NCI-H128 (cell line): Measurements from ENCODE around the gene MAVS.
"Not testable (repeated sequence)": the region's sequence is repeated elsewhere in the genome, so short reads cannot be mapped to it uniquely, and the experiment has no call there.

Experiments
- DNase-seq: peaks from one replicate; lab custom pipeline; 2025; ENCODE audit not compliant: unreplicated experiment; lab: John Stamatoyannopoulos, UW

Gene MAVS

DNA sequence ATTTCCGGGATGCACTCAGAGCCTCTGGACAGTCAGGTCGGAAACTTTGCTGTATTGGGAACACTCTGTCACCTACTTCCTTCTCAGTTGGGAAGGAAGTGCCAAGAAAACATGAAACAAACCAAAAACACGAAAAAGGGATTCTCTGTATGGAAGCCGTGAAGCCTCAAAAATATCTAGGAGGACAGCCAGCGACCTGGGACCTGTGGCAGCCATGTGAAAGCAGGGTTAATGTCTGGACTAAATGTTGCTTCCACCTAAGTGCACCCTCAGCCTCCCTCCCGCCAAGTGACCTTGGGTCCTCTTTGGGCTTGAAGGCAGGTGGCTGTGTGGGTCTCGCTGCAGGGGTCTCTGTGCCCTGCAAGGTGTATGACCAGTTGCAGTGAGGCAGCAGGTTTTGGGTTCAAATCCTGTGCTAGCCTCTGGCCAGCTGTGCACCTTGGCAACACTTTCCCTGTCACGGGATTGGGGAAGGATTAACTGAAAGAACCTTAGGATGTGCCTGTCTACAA, 851 bp downstream of the MAVS start:
- DNase-seq = no peak

DNA sequence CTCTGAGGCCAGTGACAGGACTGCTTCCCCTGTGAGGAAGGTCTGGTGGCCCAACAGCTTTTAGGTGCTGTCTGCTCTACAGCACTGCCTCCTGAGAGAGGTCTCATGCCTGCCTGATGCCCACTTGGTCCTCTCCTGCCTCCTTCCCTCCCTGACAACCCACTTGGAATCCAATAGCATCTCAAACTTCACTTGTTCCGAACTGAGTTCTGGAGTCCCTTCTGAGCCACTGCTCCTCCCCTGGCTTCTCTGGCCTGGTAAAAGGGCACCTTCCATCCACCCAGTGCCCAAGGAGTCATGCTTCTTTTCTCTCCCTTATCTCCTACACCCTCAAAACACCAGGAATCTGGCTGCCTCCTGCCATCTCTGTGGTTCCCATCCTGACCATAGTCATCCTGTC, 1.9 kb downstream of the MAVS start:
- DNase-seq = no peak

DNA sequence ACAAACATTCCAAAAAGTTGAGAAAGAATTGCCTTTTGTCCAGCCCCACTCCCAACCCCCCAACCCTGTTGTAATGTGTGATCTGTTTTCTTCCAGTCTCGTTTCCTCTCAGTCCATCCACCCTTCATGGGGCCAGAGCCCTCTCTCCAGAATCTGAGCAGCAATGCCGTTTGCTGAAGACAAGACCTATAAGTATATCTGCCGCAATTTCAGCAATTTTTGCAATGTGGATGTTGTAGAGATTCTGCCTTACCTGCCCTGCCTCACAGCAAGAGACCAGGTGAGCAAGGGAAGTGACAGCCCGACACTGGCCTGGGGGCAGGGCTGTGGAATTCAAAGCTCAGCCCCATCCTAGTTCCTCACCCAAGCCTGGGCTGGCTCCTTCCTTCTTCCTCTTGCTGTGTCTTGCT, 7.8 kb downstream of the MAVS start:
- no peak for DNase-seq

DNA sequence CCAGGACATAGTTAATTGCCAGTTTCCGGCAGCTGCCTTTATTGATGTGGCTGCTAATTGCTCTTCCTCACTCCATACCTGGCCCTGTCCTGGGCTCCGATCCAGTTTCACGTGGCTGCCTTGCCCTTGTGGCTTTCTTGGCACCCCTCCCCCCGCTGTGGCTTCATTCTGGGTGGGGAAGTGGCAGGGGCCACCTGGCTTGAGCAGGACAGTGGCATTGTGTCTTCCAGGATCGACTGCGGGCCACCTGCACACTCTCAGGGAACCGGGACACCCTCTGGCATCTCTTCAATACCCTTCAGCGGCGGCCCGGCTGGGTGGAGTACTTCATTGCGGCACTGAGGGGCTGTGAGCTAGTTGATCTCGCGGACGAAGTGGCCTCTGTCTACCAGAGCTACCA, 10.8 kb downstream of the MAVS start:
- peak; percentile 38 for DNase-seq

DNA sequence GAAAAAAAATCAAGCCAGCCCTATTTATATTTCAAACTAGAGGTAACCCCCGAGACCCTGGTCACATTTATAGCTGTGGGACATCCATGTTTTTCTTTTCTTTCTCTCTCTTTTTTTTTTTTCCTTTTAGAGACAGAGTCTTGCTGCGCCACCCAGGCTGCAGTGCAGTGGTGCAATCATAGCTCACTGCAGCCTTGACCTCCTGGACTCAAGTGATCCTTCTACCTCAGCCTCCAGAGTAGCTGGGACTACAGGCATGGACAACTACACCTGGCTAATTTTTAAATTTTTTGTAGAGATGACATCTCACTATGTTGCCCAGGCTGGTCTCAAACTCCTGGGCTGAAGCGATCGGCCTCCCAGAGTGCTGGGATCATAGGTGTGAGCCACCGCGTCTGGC, 12.1 kb downstream of the MAVS start:
- no peak for DNase-seq

DNA sequence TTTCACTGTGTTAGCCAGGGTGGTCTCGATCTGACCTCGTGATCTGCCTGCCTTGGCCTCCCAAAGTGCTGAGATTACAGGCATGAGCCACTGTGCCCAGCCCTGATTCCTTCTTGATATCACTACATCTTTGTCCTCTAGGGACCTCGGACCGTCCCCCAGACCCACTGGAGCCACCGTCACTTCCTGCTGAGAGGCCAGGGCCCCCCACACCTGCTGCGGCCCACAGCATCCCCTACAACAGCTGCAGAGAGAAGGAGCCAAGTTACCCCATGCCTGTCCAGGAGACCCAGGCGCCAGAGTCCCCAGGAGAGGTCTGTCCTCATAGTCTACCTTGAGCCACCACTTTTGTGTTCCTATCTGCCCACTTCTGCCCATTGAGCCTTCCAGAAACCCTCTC, 14.6 kb downstream of the MAVS start:
- DNase-seq = no peak

DNA sequence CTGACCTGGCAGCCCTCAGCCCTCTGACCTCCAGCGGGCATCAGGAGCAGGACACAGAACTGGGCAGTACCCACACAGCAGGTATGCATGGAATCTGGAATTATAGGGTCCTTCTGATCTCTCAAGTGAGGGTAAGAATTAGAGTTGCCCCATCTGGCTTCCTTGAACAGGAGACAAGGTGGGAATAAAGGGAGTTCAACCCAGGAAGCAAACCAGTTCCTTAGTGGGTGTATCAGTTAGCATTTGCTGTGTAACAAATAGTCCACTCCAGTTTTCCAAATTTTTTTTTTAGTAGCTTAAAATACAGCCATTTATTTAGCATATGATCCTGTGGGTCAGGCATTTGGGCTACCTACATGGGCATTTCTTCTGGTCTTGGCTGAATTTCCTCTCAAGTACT, 15.7 kb downstream of the MAVS start:
- DNase-seq = no peak

DNA sequence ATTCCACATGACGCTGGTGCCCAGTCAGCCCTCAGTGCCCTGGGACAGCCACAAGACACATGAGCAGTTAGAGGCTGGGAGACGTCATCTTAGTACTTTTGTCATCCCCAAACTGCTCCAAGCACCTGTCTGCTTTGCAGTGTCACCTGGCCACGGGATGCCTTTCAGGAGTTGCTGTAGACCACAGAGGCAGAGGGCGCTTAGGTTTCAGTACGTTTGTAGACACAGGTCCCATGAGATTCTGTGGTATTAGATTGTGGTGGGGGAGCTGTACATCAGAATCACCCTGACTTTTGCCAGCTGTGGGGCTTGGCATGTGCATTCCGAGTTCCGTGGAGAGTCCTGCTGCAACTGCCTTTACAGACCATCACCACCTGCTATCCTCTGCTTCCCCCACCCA, 16.7 kb downstream of the MAVS start:
- DNase-seq = no peak

DNA sequence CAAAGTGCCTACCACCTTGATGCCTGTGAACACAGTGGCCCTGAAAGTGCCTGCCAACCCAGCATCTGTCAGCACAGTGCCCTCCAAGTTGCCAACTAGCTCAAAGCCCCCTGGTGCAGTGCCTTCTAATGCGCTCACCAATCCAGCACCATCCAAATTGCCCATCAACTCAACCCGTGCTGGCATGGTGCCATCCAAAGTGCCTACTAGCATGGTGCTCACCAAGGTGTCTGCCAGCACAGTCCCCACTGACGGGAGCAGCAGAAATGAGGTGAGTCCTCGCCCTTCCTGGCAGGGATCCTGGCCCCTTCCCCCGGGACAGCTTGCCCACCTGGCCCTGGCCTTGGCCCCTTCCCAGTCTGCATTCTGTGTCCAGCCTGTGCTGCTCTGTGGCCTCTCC, 17.9 kb downstream of the MAVS start:
- no peak for DNase-seq

DNA sequence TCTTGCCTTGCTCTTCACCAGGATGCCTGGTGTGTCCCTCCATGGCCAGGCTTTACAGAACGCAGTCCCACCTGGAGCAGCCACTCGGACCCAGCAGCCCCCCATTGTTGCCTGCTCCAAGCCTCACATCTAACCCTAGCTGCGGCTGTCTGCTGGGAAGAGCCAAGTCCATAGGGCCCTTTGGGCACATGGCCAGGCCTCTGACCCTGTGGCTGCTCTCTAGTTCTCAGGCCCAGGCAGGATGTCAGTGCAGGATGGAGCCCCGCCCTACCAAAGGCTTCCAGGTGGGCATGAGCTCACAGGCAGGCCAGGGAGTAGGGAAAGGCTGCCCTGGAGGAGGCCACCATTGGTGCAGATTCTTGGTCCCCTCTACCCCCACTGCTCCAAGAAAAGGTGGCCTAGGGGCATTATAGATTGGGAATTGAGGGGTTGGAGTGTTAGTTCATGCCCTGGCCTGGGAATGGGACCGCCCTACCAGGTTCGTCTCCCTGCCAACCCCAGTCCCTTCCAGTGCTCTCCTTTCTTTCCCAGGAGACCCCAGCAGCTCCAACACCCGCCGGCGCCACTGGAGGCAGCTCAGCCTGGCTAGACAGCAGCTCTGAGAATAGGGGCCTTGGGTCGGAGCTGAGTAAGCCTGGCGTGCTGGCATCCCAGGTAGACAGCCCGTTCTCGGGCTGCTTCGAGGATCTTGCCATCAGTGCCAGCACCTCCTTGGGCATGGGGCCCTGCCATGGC, 18.7 kb downstream of the MAVS start:
- DNase-seq = no peak

DNA sequence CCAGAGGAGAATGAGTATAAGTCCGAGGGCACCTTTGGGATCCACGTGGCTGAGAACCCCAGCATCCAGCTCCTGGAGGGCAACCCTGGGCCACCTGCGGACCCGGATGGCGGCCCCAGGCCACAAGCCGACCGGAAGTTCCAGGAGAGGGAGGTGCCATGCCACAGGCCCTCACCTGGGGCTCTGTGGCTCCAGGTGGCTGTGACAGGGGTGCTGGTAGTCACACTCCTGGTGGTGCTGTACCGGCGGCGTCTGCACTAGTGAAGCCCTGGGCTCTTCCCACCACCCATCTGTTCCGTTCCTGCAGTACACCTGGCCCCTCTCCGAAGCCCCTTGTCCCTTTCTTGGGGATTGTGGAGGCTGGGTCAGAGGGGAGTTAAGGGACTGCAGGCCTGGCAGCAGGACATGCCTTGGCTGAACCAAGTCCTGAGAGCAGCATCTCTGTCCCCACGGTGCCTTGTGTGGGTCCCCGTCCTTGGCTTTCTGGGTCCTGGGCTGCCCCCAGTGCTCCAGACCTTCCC, 19.3 kb downstream of the MAVS start:
- no peak for DNase-seq

DNA sequence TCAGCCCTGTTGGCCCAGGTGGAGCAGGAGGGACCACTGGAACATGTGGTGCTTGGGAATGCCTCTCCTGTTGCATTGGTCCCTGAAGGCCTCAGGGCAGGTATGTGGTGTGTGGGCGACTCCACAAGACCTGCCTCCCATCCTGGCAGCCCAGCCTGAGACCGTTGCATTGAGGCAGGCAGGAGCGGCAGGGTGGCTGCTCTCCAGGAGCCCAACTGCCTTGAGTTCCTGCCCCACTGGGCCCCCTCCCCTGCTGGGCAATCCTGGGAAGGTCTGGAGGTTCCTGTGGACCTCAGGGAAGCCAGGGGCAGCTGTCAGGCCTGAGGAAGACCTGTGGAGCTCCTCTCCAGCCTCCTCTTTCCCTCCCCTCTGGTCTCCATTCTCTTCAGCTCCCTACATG, 19.8 kb downstream of the MAVS start:
- no peak for DNase-seq

DNA sequence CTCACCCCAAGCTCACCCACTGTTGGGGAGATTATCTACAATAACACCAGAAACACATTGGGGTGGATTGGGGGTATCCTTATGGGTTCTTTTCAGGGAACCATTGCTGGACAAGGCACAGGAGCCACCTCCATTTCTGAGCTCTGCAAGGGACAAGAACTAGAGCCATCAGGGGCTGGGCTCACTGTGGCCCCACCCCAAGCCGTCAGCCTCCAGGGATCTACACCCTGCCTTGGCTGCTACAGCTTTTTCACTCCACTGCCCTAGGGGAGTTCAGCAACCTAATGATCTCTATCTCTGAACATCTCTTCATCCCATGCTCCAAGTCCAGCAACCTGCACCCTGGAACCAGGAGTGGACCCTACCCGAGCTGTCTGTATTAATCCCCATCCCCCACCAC, 21.2 kb downstream of the MAVS start:
- DNase-seq = no peak

DNA sequence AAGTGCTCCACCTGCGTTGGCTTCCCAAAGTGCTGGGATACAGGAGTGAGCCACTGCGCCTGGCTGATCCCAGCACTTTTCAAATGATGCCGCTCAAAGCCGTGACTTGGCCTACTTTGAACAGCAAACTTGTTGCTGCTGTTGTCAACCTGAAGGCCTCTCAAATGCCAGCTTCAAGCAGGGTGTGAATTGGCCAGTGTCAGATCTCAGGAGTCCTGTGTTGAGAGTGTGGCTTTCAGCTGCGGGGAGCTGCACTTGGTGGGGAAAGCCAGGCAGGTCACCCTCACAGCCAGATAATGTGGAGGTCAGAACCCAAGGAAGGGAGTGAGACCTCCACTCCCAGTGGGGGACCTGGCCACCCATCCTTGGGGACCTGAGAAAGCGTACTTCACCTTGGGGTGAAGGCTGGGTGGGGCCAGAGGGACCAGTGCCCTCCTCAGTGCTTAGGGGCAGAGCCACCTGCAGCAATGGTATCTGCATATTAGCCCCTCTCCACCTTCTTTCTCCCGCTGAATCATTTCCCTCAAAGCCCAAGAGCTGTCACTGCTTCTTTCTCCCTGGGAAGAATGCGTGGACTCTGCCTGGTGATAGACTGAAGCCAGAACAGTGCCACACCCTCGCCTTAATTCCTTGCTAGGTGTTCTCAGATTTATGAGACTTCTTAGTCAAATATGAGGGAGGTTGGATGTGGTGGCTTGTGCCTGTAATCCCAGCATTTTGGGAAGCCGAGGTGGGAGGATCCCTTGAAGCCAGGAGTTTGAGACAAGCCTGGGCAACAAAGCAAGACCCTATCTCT, 23.4 kb downstream of the MAVS start:
- no peak for DNase-seq

DNA sequence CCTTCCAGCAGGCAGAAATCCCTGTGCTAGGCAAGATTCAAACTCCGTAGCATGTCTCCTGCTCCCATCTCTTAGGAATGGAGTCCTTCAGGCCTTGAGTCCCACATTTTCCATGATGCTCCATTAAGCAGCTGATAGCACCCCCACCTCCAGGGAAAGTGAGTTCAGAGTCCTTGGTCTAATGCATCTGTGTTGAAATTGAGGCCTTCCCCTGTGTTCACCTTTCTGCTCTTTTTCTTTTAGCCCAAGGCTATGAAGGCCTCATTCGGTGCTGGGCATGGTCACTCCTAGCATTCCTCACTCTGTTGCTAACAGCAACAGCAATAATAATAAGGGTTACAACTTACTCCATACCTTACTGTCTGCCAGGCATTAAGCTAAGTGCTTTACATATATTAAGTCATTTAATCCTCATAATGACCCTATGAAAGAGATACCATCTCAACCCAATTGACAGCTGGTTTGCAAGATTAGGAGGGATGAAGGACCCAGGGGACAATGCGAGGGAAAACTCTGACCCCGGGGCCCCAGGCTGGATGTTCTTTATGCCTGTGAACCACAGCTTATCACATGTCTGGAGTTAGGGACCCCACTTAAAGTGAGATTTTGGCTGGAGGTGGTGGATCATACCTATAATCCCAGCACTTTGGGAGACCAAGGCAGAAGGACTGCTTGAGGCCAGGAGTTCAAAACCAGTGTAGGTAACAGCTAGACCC, 25.1 kb downstream of the MAVS start:
- no peak for DNase-seq

DNA sequence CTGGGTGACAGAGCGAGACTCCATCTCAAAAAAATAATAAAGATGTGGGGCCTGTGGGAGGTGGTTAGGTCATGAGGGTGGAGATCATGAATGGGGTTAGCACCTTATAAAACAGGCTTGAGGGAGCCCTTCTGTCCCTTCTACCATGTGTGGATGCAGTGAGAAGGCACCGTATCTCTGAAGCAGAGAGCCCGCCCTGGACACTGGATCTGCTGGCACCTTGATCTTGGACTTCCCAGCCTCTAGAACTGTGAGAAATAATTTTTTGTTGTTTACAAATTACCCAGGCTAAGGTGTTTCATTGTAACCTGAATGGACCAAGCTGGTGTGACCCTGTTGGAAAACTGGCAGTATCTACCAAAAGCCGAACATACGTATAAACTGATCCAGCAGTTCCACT, 26.9 kb downstream of the MAVS start:
- no peak for DNase-seq

DNA sequence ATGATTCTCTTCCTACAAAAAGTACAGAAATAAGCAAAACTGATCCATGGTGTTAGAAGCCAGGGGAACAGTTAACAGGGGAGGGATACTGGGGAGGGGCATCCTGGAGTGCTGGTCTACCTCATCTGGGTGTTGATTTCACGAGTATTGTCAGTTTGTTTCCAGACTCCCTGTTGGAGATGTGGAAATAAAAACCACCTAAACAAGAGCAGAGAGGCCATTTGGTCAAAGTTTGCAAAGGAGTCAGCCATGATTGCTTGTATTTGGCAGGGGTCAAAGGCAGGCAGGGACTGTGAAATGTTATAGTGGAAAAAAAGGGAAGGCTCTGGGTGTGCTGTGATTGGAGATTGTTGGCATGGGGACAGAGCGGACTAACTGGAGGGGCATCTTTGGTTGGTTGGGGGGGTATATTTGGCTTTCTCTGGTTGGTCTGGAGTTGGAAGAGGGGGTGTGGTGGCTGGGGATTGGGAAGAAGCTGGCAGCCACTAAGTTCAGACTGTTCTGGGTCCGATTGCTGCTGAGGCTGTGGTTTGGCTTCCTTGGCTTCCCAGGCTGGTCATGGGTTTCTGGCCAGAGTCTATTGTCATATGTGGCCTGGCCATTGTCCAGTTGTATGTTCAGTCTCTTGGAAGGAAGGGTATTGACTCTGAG, 27.7 kb downstream of the MAVS start:
- DNase-seq = no peak

DNA sequence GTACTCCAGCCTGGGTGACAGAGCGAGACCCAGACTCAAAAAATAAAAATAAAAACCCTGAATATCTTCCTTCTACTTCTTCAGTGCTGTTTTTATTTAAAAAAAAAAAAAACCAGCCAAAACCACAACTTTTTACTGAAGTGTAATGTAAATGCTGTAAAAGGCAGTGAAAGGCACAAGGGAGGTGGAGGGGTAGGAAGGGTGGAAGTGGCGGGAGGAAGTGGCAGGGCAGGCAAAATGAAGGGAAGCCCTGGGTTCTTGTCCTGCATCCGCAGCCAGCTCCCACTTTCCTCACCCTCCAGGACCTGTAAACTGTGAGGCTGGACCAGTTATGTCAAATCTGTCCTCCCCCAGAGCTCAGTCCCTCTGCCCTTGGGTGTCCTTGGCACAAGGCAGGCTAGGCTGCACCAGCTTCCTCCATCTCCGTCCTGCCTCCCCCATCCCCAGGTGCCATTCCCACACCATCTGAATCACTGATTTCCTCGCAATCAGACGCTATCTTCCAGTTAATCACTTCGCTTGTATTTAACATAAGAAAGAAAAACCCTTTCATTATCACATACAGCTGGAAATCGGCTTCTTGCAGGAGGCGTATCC, 28.8 kb downstream of the MAVS start:
- DNase-seq = no peak

DNA sequence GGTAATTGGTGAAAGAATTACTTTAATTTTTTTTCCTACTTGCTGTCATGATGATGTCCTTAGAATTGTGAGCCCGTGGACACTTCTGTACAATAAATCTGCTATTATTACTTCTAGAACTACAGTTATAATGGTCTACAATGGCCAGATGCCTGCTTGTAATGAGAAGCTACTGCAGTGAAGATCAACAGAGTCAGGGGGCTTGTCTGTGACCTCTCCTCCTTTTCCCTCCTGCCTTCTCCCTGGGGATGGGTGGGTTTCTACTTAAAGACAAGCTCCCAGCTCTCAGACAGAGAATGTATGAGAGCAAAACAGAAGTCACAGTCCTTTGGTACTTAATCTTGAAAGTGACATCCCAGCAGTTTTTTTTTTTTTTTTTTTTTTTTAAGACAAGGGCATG, 29.4 kb downstream of the MAVS start:
- DNase-seq = no peak

DNA sequence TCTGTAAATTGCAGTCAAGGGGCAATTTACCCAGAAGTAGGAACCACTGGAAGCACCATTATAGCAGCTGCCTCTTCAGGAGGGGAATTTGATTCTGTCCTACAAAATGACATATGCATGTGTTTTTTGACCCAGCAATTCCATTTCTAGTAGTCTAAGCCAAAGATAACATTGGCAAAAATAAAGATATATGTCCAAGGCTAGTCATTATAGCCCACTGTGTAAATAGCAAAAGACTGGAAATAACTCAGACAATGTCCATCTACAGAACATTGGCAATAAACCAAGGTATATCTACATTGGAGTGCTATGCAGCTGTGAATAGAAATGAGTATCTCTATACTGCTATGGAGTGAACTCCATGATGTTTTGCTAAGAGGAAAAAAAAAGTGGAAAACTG, 30.0 kb downstream of the MAVS start:
- no peak for DNase-seq

DNA sequence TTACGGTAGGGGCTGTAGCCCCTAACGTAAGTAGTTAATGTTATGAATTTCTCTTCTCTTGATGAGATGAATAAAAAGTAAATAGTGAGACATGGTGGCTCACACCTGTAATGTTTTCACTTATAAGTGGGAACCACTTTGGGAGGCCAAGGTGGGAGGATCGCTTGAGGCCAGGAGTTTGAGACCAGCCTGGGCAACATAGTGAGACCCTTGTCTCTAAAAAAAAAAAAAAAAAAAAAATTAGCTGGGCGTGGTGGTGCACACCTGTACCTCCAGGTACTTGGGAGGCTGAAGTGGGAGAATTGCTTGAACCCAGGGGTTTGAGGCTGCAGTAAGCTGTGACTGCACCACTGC, 32.3 kb downstream of the MAVS start:
- not testable (repeated sequence) for DNase-seq
